Stimulated activated CD8-positive, alpha-beta memory T cell treated with anti-CD3 and anti-CD28 coated beads, Interleukin-7, amount 100 ng/mL, for 4 hours (primary cell): ENCODE data around the gene TM9SF1.
A peak's percentile ranks its signal among the peaks of the same experiment; 100 is the strongest.

Experiments used
- DNase-seq, 2 donors: peaks; one replicate each; pipeline ENCODE4 v3.0.0-alpha.2; 2020; ENCODE audit warnings: low read depth in 2 of 2

Gene TM9SF1

GRCh38 chr14:24195186-24196070, at the start of gene TM9SF1:
Gene TM9SF1 (minus strand): TSS chr14:24195441. CDS start chr14:24195019, 422 bp downstream.
- DNase-seq = peak; percentile 80 to 84

- DNase-seq = no peak
Observed at GRCh38 chr14:24243336-24243836, 48.1 kb upstream of the TM9SF1 start.

GRCh38 chr14:24241829-24242443, 46.7 kb upstream of the TM9SF1 start:
- DNase-seq = peak; percentile 87 to 90

GRCh38 chr14:24240110-24240918, 45.1 kb upstream of the TM9SF1 start:
- DNase-seq = no peak

- DNase-seq = no peak
Observed at GRCh38 chr14:24238527-24239037, 43.3 kb upstream of the TM9SF1 start.

GRCh38 chr14:24238123-24238522, 42.9 kb upstream of the TM9SF1 start:
- peak in 1 of 2 donors; percentile 30 for DNase-seq

GRCh38 chr14:24237463-24237955, 42.3 kb upstream of the TM9SF1 start:
- no peak for DNase-seq

GRCh38 chr14:24236689-24237462, 41.6 kb upstream of the TM9SF1 start:
- DNase-seq = no peak

GRCh38 chr14:24235804-24236688, 40.8 kb upstream of the TM9SF1 start:
- DNase-seq = no peak

- no peak for DNase-seq
Observed at GRCh38 chr14:24234095-24235005, 39.1 kb upstream of the TM9SF1 start.

GRCh38 chr14:24233538-24233866, 38.3 kb upstream of the TM9SF1 start:
- DNase-seq = no peak

- no peak for DNase-seq
Observed at GRCh38 chr14:24232645-24233537, 37.6 kb upstream of the TM9SF1 start, which contains the start of gene GMPR2. Gene GMPR2 (plus strand): TSS chr14:24232929. CDS start chr14:24233254, 325 bp downstream.

- peak; percentile 81 to 85 for DNase-seq
Observed at GRCh38 chr14:24232121-24232644, 36.9 kb upstream of the TM9SF1 start, which contains the start of gene NEDD8. Gene NEDD8 (minus strand): TSS chr14:24232367. CDS start chr14:24232267, 100 bp downstream.

GRCh38 chr14:24231263-24232120, 36.3 kb upstream of the TM9SF1 start:
- DNase-seq = no peak

GRCh38 chr14:24228902-24229301, 33.7 kb upstream of the TM9SF1 start:
- no peak for DNase-seq

- DNase-seq = no peak
Observed at GRCh38 chr14:24226473-24226872, 31.2 kb upstream of the TM9SF1 start.
